HCT116 (cell line): ENCODE measurements around the gene LPAR1. TPM values are rescaled to one million over a fixed set of nuclear protein-coding genes. Genes with fewer than 3 reads are reported as not detected.

Experiments
- ATAC-seq: fragments of 200-7000 bp; cut with Tn5 transposase; 2 replicates; pipeline ENCODE4 v1.9.1; 2020; ENCODE audit warnings: mild to moderate bottlenecking, moderate library complexity
- BruUV-seq: library from RNA; stranded (reverse); fragments of 400-500 nt; replicated peaks from 2 replicates; lab custom pipeline; 2021; lab: Mats Ljungman, UMichigan
- CTCF ChIA-PET: fragments of 300-600 bp; sonication (Branson Sonifier 250); formaldehyde crosslinking; loops from one replicate; lab custom pipeline; 2021; ENCODE audit warnings: antibody characterized with exemption; lab: Charles Lee
- POLR2A ChIA-PET: fragments of 300-600, 350-600 bp; sonication (Branson Sonifier 250); formaldehyde crosslinking; loops from one replicate; lab custom pipeline; 2021; ENCODE audit warnings: antibody characterized with exemption; lab: Charles Lee
- RAD21 ChIA-PET, 2 experiments: fragments of 300-600 bp; sonication (Branson Sonifier 250); formaldehyde crosslinking; loops; one replicate each; lab custom pipeline; 2023; ENCODE audit warnings: low total read pairs in 2 of 2; ENCODE audit not compliant: uncharacterized antibody in 2 of 2, unreplicated experiment in 2 of 2, low non-redundant PET in 1 of 2; lab: Charles Lee
- DNase-seq: peaks from one replicate; pipeline ENCODE4 v3.0.0-alpha.2; 2010; ENCODE audit warnings: low read depth, low spot score
- H2AFZ ChIP-seq: fragments of 200-600 bp; shearing (Covaris generic), sonication (generic); 2 replicates; pipeline ENCODE4 v1.6.1; 2017; ENCODE audit warnings: low read depth, mixed run types, mixed read lengths, antibody characterized with exemption, low read length; ENCODE audit not compliant: poor library complexity, severe bottlenecking
- H3K27ac ChIP-seq: 2 replicates; pipeline ENCODE4 v1.5.1; 2012; ENCODE audit warnings: low read depth, low read length
- H3K27me3 ChIP-seq: fragments of 200-600 bp; sonication (generic); 2 replicates; pipeline ENCODE4 v1.6.1; 2016; ENCODE audit warnings: mixed run types, low read length, mixed read lengths; ENCODE audit not compliant: insufficient read depth
- H3K36me3 ChIP-seq, 2 experiments: fragments of 200-500 bp in 1 of 2; fragments of 200-600 bp in 1 of 2; sonication (Bioruptor generic) in 1 of 2; sonication (generic) in 1 of 2; 2 replicates each; pipeline versions ENCODE4 v1.5.1 to v1.6.1; 2014 to 2016; ENCODE audit warnings: low read length in 2 of 2, inconsistent platforms in 1 of 2, mixed read lengths in 1 of 2, mixed run types in 1 of 2; ENCODE audit not compliant: insufficient read depth in 2 of 2, control insufficient read depth in 1 of 2
- H3K4me1 ChIP-seq, 2 experiments: fragments of 200-600 bp in 1 of 2; sonication (generic) in 1 of 2; 2 replicates each; pipeline versions ENCODE4 v1.5.1 to v1.6.1; 2012 to 2017; ENCODE audit warnings: low read length in 2 of 2, inconsistent platforms in 1 of 2, mild to moderate bottlenecking in 1 of 2, mixed read lengths in 1 of 2, mixed run types in 1 of 2, moderate library complexity in 1 of 2; ENCODE audit not compliant: insufficient read depth in 2 of 2, control insufficient read depth in 1 of 2
- H3K4me2 ChIP-seq: fragments of 200-600 bp; sonication (generic); 2 replicates; pipeline ENCODE4 v1.6.1; 2017; ENCODE audit warnings: mixed run types, low read length, mixed read lengths
- H3K4me3 ChIP-seq, 2 experiments: fragments of 200-600 bp in 1 of 2; sonication (generic) in 1 of 2; replicated peaks in 1 of 2; 2 replicates each; pipeline ENCODE4 v1.5.1; 2011 to 2016; ENCODE audit warnings: low read length in 2 of 2, control low read depth in 1 of 2, low read depth in 1 of 2, mild to moderate bottlenecking in 1 of 2, mixed read lengths in 1 of 2, mixed run types in 1 of 2
- H3K79me2 ChIP-seq: fragments of 200-600 bp; sonication (generic); 2 replicates; pipeline ENCODE4 v1.6.1; 2017; ENCODE audit warnings: mild to moderate bottlenecking, mixed run types, low read length, moderate library complexity, mixed read lengths; ENCODE audit not compliant: insufficient read depth
- H3K9ac ChIP-seq: fragments of 200-600 bp; sonication (generic); 2 replicates; pipeline ENCODE4 v1.6.1; 2016; ENCODE audit warnings: low read length, mixed read lengths
- H3K9me2 ChIP-seq: fragments of 200-600 bp; sonication (generic), shearing (Covaris generic); 2 replicates; pipeline ENCODE4 v1.6.1; 2017; ENCODE audit warnings: mixed run types, mild to moderate bottlenecking, moderate library complexity; ENCODE audit not compliant: insufficient read depth
- H3K9me3 ChIP-seq, 2 experiments: fragments of 200-500 bp in 1 of 2; fragments of 200-600 bp in 1 of 2; sonication (Bioruptor generic) in 1 of 2; sonication (generic) in 1 of 2; 2 replicates each; pipeline ENCODE4 v1.6.1; 2014 to 2017; ENCODE audit warnings: low read length in 2 of 2, mixed read lengths in 2 of 2, inconsistent platforms in 1 of 2, low read depth in 1 of 2, mild to moderate bottlenecking in 1 of 2, mixed run types in 1 of 2, moderate library complexity in 1 of 2; ENCODE audit not compliant: control insufficient read depth in 1 of 2, insufficient read depth in 1 of 2
- H4K20me1 ChIP-seq: fragments of 200-600 bp; sonication (generic), shearing (Covaris generic); 2 replicates; pipeline ENCODE4 v1.6.1; 2017; ENCODE audit warnings: mixed run types, mild to moderate bottlenecking, moderate library complexity; ENCODE audit not compliant: insufficient read depth
- EZH2 ChIP-seq: fragments of 200-600 bp; sonication (generic); IDR thresholded peaks from 2 replicates; pipeline ENCODE4 v1.6.1; 2017; ENCODE audit warnings: antibody characterized with exemption, mixed run types
- EZH2phosphoT487 ChIP-seq: fragments of 200-600 bp; IDR thresholded peaks from 2 replicates; pipeline ENCODE4 v1.6.1; 2018; ENCODE audit warnings: antibody characterized with exemption, borderline replicate concordance
- MAX ChIP-seq: IDR thresholded peaks from 2 replicates; pipeline ENCODE4 v1.6.1; 2012
- RAD21 ChIP-seq: IDR thresholded peaks from 2 replicates; pipeline ENCODE4 v1.6.1; 2012; ENCODE audit warnings: low read depth, mild to moderate bottlenecking
- SIN3A ChIP-seq: IDR thresholded peaks from 2 replicates; pipeline ENCODE4 v1.6.1; 2012; ENCODE audit warnings: low read depth
- SP1 ChIP-seq: IDR thresholded peaks from 2 replicates; pipeline ENCODE4 v1.6.1; 2012; ENCODE audit warnings: low read depth
- ZNF274 ChIP-seq: fragments of 200-500 bp; sonication (Bioruptor generic); IDR thresholded peaks from 2 replicates; pipeline ENCODE4 v1.6.1; 2014; ENCODE audit warnings: mild to moderate bottlenecking, low read depth, low read length, inconsistent platforms
- intact Hi-C: fragments of 100-400 bp; cut with micrococcal nuclease; formaldehyde crosslinking; loops from 2 replicates; pipeline ENCODE4 v1.10.0; 2022
- total RNA-seq: library from RNA; stranded (reverse); gene quantifications from one replicate; pipeline ENCODE4 v1.2.1, GENCODE V29; 2021; ENCODE audit not compliant: unreplicated experiment
- TF ChIP-seq, protein P1 (sequence below), 3 experiments: fragments of 200-600 bp in 1 of 3; sonication (generic) in 1 of 3; IDR thresholded peaks in 2 of 3; conservative IDR thresholded peaks in 1 of 3; 2 replicates each; pipeline ENCODE4 v1.5.1; 2012 to 2017; ENCODE audit warnings: low read depth in 2 of 3, low read length in 2 of 3, antibody characterized with exemption in 1 of 3, borderline replicate concordance in 1 of 3, control low read depth in 1 of 3, mild to moderate bottlenecking in 1 of 3, mixed read lengths in 1 of 3, mixed run types in 1 of 3, moderate library complexity in 1 of 3; ENCODE audit not compliant: insufficient read depth in 1 of 3
- TF ChIP-seq, protein P2 (sequence below): IDR thresholded peaks from 2 replicates; pipeline ENCODE4 v1.6.1; 2011; ENCODE audit warnings: mild to moderate bottlenecking, low read length, moderate library complexity; ENCODE audit not compliant: insufficient replicate concordance; ENCODE audit errors: extremely low read depth

LPAR1 gene
- total RNA-seq, 1 experiment from 2014 or later: 7.4 TPM

GRCh38 chr9:110887276-110887675, 151.0 kb downstream of the LPAR1 start:
- Histone ChIP-seq H3K4me3 (no peak overlapping the region), H2AFZ (no peak overlapping the region), H3K4me2 (no peak overlapping the region), H3K27me3 (no peaks in the 10 kb centered on the region), H3K79me2 (no peaks in the 10 kb centered on the region), H3K36me3 (no peaks in the 10 kb centered on the region), H3K9ac (no peak overlapping the region), H3K4me1 (no peaks in the 10 kb centered on the region), H4K20me1 (no peaks in the 10 kb centered on the region), H3K27ac (no peak overlapping the region), H3K9me3 (no peaks in the 10 kb centered on the region), H3K9me2 (peaks cover 3% of the 10 kb centered on the region)
- DNase-seq: no peak
- intact Hi-C loops: no loop called here
- BruUV-seq: no TSS peak
- POLR2A ChIA-PET: no interaction called here
- TF ChIP-seq ZNF274 (no peak), SIN3A (no peak), RAD21 (no peak), EZH2 (no peak), MAX (no peak), SP1 (no peak), EZH2phosphoT487 (no peak)
- TF ChIP-seq, protein P1, sequence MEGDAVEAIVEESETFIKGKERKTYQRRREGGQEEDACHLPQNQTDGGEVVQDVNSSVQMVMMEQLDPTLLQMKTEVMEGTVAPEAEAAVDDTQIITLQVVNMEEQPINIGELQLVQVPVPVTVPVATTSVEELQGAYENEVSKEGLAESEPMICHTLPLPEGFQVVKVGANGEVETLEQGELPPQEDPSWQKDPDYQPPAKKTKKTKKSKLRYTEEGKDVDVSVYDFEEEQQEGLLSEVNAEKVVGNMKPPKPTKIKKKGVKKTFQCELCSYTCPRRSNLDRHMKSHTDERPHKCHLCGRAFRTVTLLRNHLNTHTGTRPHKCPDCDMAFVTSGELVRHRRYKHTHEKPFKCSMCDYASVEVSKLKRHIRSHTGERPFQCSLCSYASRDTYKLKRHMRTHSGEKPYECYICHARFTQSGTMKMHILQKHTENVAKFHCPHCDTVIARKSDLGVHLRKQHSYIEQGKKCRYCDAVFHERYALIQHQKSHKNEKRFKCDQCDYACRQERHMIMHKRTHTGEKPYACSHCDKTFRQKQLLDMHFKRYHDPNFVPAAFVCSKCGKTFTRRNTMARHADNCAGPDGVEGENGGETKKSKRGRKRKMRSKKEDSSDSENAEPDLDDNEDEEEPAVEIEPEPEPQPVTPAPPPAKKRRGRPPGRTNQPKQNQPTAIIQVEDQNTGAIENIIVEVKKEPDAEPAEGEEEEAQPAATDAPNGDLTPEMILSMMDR (IDR thresholded peaks at IDR 0.05 in 2 of 3, conservative IDR thresholded peaks at IDR 0.05 in 1 of 3; ENCODE audit: borderline replicate concordance in 1 of 3, insufficient read depth in 1 of 3, low read depth in 2 of 3, low read length in 2 of 3): no peak
- TF ChIP-seq, protein P2, sequence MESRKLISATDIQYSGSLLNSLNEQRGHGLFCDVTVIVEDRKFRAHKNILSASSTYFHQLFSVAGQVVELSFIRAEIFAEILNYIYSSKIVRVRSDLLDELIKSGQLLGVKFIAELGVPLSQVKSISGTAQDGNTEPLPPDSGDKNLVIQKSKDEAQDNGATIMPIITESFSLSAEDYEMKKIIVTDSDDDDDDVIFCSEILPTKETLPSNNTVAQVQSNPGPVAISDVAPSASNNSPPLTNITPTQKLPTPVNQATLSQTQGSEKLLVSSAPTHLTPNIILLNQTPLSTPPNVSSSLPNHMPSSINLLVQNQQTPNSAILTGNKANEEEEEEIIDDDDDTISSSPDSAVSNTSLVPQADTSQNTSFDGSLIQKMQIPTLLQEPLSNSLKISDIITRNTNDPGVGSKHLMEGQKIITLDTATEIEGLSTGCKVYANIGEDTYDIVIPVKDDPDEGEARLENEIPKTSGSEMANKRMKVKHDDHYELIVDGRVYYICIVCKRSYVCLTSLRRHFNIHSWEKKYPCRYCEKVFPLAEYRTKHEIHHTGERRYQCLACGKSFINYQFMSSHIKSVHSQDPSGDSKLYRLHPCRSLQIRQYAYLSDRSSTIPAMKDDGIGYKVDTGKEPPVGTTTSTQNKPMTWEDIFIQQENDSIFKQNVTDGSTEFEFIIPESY: no peak
- RAD21 ChIA-PET: no interaction called here
- no peak for ATAC-seq
- CTCF ChIA-PET: no interaction called here
